HG03064 (cell line): ENCODE measurements around the gene DTD1.
A peak's percentile ranks its signal among the peaks of the same experiment; 100 is the strongest.

Experiments
- ATAC-seq: cut with Tn5 transposase; IDR thresholded peaks from one replicate; pipeline ENCODE4 v1.9.1; 2021; ENCODE audit warnings: low read depth; ENCODE audit not compliant: unreplicated experiment

DTD1 gene

GRCh38 chr20:18614244-18614643, 26.4 kb downstream of the DTD1 start:
- no peak for ATAC-seq

GRCh38 chr20:18615020-18615650, 27.3 kb downstream of the DTD1 start:
- no peak for ATAC-seq

- ATAC-seq: no peak
Observed at GRCh38 chr20:18621004-18621403, 33.1 kb downstream of the DTD1 start.

- ATAC-seq: no peak
Observed at GRCh38 chr20:18623156-18623910, 35.5 kb downstream of the DTD1 start.

- no peak for ATAC-seq
Observed at GRCh38 chr20:18624948-18625347, 37.1 kb downstream of the DTD1 start.

GRCh38 chr20:18625907-18626655, 38.2 kb downstream of the DTD1 start:
- no peak for ATAC-seq

- ATAC-seq: no peak
Observed at GRCh38 chr20:18628330-18628920, 40.6 kb downstream of the DTD1 start.

- peak; percentile 84 for ATAC-seq
Observed at GRCh38 chr20:18632196-18632789, 44.4 kb downstream of the DTD1 start.

- no peak for ATAC-seq
Observed at GRCh38 chr20:18633411-18633810, 45.6 kb downstream of the DTD1 start.

GRCh38 chr20:18634501-18634900, 46.6 kb downstream of the DTD1 start:
- no peak for ATAC-seq

- ATAC-seq: no peak
Observed at GRCh38 chr20:18635380-18635779, 47.5 kb downstream of the DTD1 start.

- ATAC-seq: no peak
Observed at GRCh38 chr20:18637224-18637623, 49.4 kb downstream of the DTD1 start.

GRCh38 chr20:18638768-18639167, 50.9 kb downstream of the DTD1 start:
- ATAC-seq: no peak

- no peak for ATAC-seq
Observed at GRCh38 chr20:18639501-18639979, 51.7 kb downstream of the DTD1 start.

- ATAC-seq: no peak
Observed at GRCh38 chr20:18645196-18645745, 57.4 kb downstream of the DTD1 start.

- ATAC-seq: no peak
Observed at GRCh38 chr20:18645851-18646250, 58.0 kb downstream of the DTD1 start.

GRCh38 chr20:18647777-18648176, 59.9 kb downstream of the DTD1 start:
- no peak for ATAC-seq

GRCh38 chr20:18650224-18650623, 62.4 kb downstream of the DTD1 start:
- ATAC-seq: no peak

- ATAC-seq: no peak
Observed at GRCh38 chr20:18653736-18654447, 66.0 kb downstream of the DTD1 start.

- ATAC-seq: no peak
Observed at GRCh38 chr20:18654448-18654773, 66.6 kb downstream of the DTD1 start.
